DND-41 (cell line): Measurements from ENCODE around the gene PACS1.

Experiments
- ATAC-seq: fragments of 200-7000 bp; cut with Tn5 transposase; 3 replicates; pipeline ENCODE4 v1.9.1; 2021; ENCODE audit warnings: low read depth; ENCODE audit not compliant: insufficient read depth
- DNase-seq: peaks from one replicate; pipeline ENCODE4 v3.0.0-alpha.2; 2020
- H2AFZ ChIP-seq: 2 replicates; pipeline ENCODE4 v1.6.0; 2012; ENCODE audit warnings: low read depth, low read length
- H3K27ac ChIP-seq: 2 replicates; pipeline ENCODE4 v1.5.1; 2012; ENCODE audit warnings: low read length, inconsistent platforms
- H3K27me3 ChIP-seq: fragments of 200-600 bp; sonication (generic); 2 replicates; pipeline ENCODE4 v1.6.0; 2012; ENCODE audit warnings: low read length, mild to moderate bottlenecking, inconsistent platforms; ENCODE audit not compliant: insufficient read depth, poor library complexity
- H3K36me3 ChIP-seq: 2 replicates; pipeline ENCODE4 v1.5.1; 2012; ENCODE audit warnings: low read length, inconsistent platforms; ENCODE audit not compliant: insufficient read depth
- H3K4me1 ChIP-seq: 2 replicates; pipeline ENCODE4 v1.5.1; 2012; ENCODE audit warnings: mild to moderate bottlenecking, low read length; ENCODE audit not compliant: insufficient read depth
- H3K4me2 ChIP-seq: 2 replicates; pipeline ENCODE4 v1.6.0; 2012; ENCODE audit warnings: mild to moderate bottlenecking, moderate library complexity, low read length, inconsistent platforms; ENCODE audit not compliant: insufficient read depth
- H3K4me3 ChIP-seq, 2 experiments: fragments of 200-600 bp in 1 of 2; shearing (Covaris generic) in 1 of 2; 2 replicates each; pipeline ENCODE4 v1.5.1; 2012 to 2016; ENCODE audit warnings: inconsistent platforms in 2 of 2, low read length in 2 of 2, mild to moderate bottlenecking in 2 of 2, low read depth in 1 of 2, moderate library complexity in 1 of 2
- H3K79me2 ChIP-seq: 2 replicates; pipeline ENCODE4 v1.6.0; 2012; ENCODE audit warnings: low read length, inconsistent platforms; ENCODE audit not compliant: insufficient read depth
- H3K9ac ChIP-seq: 2 replicates; pipeline ENCODE4 v1.6.0; 2012; ENCODE audit warnings: low read depth, mild to moderate bottlenecking, inconsistent platforms, low read length, moderate library complexity
- H3K9me3 ChIP-seq: 2 replicates; pipeline ENCODE4 v1.5.1; 2012; ENCODE audit warnings: low read length, moderate library complexity, mild to moderate bottlenecking, inconsistent platforms; ENCODE audit not compliant: insufficient read depth, severe bottlenecking
- H4K20me1 ChIP-seq: 2 replicates; pipeline ENCODE4 v1.6.0; 2012; ENCODE audit warnings: low read length; ENCODE audit not compliant: insufficient read depth
- EZH2 ChIP-seq: IDR thresholded peaks from 3 replicates; pipeline ENCODE4 v1.6.1; 2012; ENCODE audit warnings: borderline replicate concordance, low read depth, mild to moderate bottlenecking, moderate library complexity, low read length, inconsistent platforms; ENCODE audit not compliant: severe bottlenecking
- TF ChIP-seq, protein P1 (sequence below): IDR thresholded peaks from 2 replicates; pipeline ENCODE4 v1.5.1; 2012; ENCODE audit warnings: borderline replicate concordance, low read length, moderate library complexity, mild to moderate bottlenecking; ENCODE audit not compliant: poor library complexity, severe bottlenecking; ENCODE audit errors: extremely low read depth

The PACS1 gene

GRCh38 chr11:66178183-66178582 is 108.1 kb downstream of the PACS1 start:
- Histone ChIP-seq H3K79me2 (no peaks in the 10 kb centered on the region), H3K4me1 (no peaks in the 10 kb centered on the region)

DNA sequence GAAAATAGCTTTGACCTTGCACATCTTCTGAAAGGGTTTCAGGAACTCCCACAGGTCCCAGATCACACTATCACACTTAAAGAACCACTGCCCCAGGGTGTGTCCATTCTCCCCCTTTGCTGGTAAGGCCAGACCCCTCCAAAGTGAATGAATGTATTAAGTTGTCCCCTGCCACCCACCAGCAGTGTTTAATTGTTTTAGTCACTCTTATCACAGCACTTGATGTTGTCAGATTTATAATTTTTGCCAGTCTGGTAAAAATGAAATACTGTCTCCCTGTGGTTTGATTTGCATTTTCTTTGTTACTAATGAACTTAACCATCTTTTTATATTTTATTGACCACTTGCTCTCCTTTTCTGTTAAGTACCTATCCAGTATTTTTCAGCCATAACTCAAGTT is 108.8 kb downstream of the PACS1 start:
- H4K20me1 ChIP-seq: peaks cover 6% of the 10 kb centered on the region; the same call in 1 of the 2 replicates
- no peaks in the 10 kb centered on the region for H3K36me3 ChIP-seq
- H3K4me3 ChIP-seq: no peak overlapping the region
- no peaks in the 10 kb centered on the region for H3K79me2 ChIP-seq
- no peak overlapping the region for H2AFZ ChIP-seq
- no peaks in the 10 kb centered on the region for H3K27me3 ChIP-seq
- H3K27ac ChIP-seq: no peak overlapping the region
- no peaks in the 10 kb centered on the region for H3K9me3 ChIP-seq
- no peak for DNase-seq
- H3K4me2 ChIP-seq: no peak overlapping the region
- no peak for ATAC-seq
- H3K9ac ChIP-seq: no peak overlapping the region
- no peak for TF ChIP-seq EZH2
- TF ChIP-seq, protein P1, sequence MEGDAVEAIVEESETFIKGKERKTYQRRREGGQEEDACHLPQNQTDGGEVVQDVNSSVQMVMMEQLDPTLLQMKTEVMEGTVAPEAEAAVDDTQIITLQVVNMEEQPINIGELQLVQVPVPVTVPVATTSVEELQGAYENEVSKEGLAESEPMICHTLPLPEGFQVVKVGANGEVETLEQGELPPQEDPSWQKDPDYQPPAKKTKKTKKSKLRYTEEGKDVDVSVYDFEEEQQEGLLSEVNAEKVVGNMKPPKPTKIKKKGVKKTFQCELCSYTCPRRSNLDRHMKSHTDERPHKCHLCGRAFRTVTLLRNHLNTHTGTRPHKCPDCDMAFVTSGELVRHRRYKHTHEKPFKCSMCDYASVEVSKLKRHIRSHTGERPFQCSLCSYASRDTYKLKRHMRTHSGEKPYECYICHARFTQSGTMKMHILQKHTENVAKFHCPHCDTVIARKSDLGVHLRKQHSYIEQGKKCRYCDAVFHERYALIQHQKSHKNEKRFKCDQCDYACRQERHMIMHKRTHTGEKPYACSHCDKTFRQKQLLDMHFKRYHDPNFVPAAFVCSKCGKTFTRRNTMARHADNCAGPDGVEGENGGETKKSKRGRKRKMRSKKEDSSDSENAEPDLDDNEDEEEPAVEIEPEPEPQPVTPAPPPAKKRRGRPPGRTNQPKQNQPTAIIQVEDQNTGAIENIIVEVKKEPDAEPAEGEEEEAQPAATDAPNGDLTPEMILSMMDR: no peak
- H3K4me1 ChIP-seq: no peaks in the 10 kb centered on the region

More at GRCh38 chr11:66178183-66178582, 108.1 kb downstream of the PACS1 start:
- Histone ChIP-seq H2AFZ (no peak overlapping the region), H3K4me3 (no peak overlapping the region), H3K27me3 (no peaks in the 10 kb centered on the region), H3K9ac (no peak overlapping the region), H3K4me2 (no peak overlapping the region), H3K9me3 (no peaks in the 10 kb centered on the region), H4K20me1 (no peaks in the 10 kb centered on the region), H3K27ac (no peak overlapping the region), H3K36me3 (no peaks in the 10 kb centered on the region)
- ATAC-seq: no peak
- TF ChIP-seq, protein P1: no peak
- TF ChIP-seq EZH2: no peak
- no peak for DNase-seq

DNA sequence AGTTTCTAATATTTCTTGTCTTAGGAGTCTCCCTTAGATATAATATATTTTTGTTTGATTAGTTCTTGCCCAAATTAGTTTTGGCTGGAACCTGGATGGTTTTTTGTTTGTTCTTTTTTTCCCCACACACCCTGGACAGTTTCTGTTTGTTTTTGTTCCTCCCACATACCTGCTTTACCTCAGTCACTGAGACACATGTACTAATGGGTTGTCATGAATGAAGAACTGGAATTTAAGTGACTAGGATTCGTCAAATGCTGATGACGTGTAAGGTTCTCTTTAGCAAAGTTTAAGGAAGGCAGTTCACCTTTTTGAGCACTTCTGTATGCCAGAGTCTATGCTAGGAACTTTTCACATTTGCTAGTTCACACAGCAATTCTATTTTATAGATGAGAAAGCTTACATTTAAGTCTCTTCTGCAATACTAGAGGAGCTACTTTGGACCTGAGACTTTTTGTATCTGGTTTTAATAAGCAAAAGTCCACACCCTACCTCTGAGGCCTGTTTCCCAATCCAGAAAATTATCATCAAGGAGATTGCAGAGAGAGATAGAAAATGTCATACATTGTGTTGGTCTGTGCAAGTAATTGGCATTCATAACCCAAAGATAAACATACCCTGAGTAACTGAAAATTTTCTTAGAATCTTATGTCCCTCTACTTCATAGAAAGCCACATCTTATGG is 111.7 kb downstream of the PACS1 start:
- no peak overlapping the region for H3K9ac ChIP-seq
- H3K4me3 ChIP-seq: no peak overlapping the region
- peaks cover 6% of the 10 kb centered on the region; the same call in 1 of the 2 replicates for H4K20me1 ChIP-seq
- no peaks in the 10 kb centered on the region for H3K79me2 ChIP-seq
- no peak overlapping the region for H3K27ac ChIP-seq
- no peaks in the 10 kb centered on the region for H3K27me3 ChIP-seq
- no peak overlapping the region for H2AFZ ChIP-seq
- TF ChIP-seq, protein P1: no peak
- no peak for TF ChIP-seq EZH2
- no peak overlapping the region for H3K4me2 ChIP-seq
- H3K4me1 ChIP-seq: no peaks in the 10 kb centered on the region
- ATAC-seq (no peak), DNase-seq (no peak)
- no peaks in the 10 kb centered on the region for H3K9me3 ChIP-seq
- no peaks in the 10 kb centered on the region for H3K36me3 ChIP-seq
